GM23338 (cell line): Measurements from ENCODE around the gene NPHP4.

Experiments used
- CREB1 ChIP-seq: fragments of 250-450 bp; sonication (Bioruptor Pico); IDR thresholded peaks from 2 replicates; pipeline ENCODE4 v1.5.0; 2020; ENCODE audit warnings: low read depth, mild to moderate bottlenecking, moderate library complexity
- CTCF ChIP-seq, 2 experiments: fragments of 200-600 bp in 1 of 2; sonication (generic) in 1 of 2; conservative IDR thresholded peaks; 2 replicates each; pipeline versions ENCODE4 v1.5.1 to v1.6.1; 2016 to 2017; ENCODE audit warnings: antibody characterized with exemption in 2 of 2, low read depth in 2 of 2, mild to moderate bottlenecking in 2 of 2, moderate library complexity in 1 of 2
- ETS1 ChIP-seq: IDR thresholded peaks from 2 replicates; pipeline ENCODE4 v1.6.1; 2016; ENCODE audit warnings: antibody characterized with exemption
- EZH2 ChIP-seq: fragments of 200-600 bp; sonication (generic); IDR thresholded peaks from one replicate; pipeline ENCODE4 v1.8.0; 2017; ENCODE audit warnings: antibody characterized with exemption, mild to moderate bottlenecking, low read depth; ENCODE audit not compliant: unreplicated experiment
- EZH2phosphoT487 ChIP-seq: fragments of 200-600 bp; sonication (generic); IDR thresholded peaks from one replicate; pipeline ENCODE4 v1.8.1; 2018; ENCODE audit warnings: antibody characterized with exemption; ENCODE audit not compliant: unreplicated experiment
- JUNB ChIP-seq: IDR thresholded peaks from one replicate; pipeline ENCODE4 v1.6.1; 2016; ENCODE audit warnings: antibody characterized with exemption; ENCODE audit not compliant: unreplicated experiment
- POLR2AphosphoS5 ChIP-seq: IDR thresholded peaks from 2 replicates; pipeline ENCODE4 v1.6.1; 2016; ENCODE audit warnings: antibody characterized with exemption, low read depth
- REST ChIP-seq: IDR thresholded peaks from one replicate; pipeline ENCODE4 v1.6.1; 2018; ENCODE audit warnings: antibody characterized with exemption; ENCODE audit not compliant: unreplicated experiment
- STAT1 ChIP-seq: IDR thresholded peaks from one replicate; pipeline ENCODE4 v1.6.1; 2016; ENCODE audit warnings: antibody characterized with exemption; ENCODE audit not compliant: unreplicated experiment

GRCh38 chr1:6033124-6033523, 40.9 kb upstream of the NPHP4 start:
- TF ChIP-seq CTCF (conservative IDR thresholded peaks at IDR 0.05; ENCODE audit: low read depth in 2 of 2) (no peak), EZH2 (no peak), CREB1 (CRISPR knock-in tag) (no peak), ETS1 (no peak), POLR2AphosphoS5 (no peak), REST (no peak), EZH2phosphoT487 (no peak), STAT1 (no peak), JUNB (no peak)
